B cell (primary cell): ENCODE results near the gene ATP6V0A1.

ENCODE experiments used
- EZH2 ChIP-seq: IDR thresholded peaks from 2 replicates; pipeline ENCODE4 v1.6.1; 2012; ENCODE audit warnings: borderline replicate concordance, low read depth, mild to moderate bottlenecking, moderate library complexity, low read length; ENCODE audit not compliant: insufficient read depth, poor library complexity, severe bottlenecking
- TF ChIP-seq, protein P1 (sequence below): fragments of 200-600 bp; IDR thresholded peaks from one replicate; pipeline ENCODE4 v1.8.0; 2022; ENCODE audit warnings: antibody characterized with exemption, mild to moderate bottlenecking

DNA sequence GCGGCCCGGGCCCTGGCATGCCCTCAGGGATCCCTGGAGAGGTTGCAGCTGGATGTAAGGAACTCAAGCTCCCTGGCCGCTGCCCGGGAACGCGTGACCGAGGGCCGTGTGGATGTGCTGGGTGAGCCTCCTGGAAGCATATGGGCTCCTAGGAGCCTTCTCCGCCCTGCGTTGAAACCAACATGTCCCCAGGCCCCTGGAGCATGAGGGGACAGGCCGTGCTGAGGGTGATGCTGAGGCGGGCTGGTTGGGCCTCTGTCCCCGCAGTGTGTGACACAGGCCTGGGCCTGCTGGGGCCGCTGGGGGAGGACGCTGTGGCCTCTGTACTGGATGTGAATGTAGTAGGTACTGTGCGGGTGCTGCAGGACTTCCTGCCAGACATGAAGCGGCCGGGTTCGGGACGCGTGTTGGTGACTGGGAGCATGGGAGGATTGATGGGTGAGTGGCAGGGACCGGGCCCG lies 88.4 kb downstream of the ATP6V0A1 start:
- TF ChIP-seq, protein P1, sequence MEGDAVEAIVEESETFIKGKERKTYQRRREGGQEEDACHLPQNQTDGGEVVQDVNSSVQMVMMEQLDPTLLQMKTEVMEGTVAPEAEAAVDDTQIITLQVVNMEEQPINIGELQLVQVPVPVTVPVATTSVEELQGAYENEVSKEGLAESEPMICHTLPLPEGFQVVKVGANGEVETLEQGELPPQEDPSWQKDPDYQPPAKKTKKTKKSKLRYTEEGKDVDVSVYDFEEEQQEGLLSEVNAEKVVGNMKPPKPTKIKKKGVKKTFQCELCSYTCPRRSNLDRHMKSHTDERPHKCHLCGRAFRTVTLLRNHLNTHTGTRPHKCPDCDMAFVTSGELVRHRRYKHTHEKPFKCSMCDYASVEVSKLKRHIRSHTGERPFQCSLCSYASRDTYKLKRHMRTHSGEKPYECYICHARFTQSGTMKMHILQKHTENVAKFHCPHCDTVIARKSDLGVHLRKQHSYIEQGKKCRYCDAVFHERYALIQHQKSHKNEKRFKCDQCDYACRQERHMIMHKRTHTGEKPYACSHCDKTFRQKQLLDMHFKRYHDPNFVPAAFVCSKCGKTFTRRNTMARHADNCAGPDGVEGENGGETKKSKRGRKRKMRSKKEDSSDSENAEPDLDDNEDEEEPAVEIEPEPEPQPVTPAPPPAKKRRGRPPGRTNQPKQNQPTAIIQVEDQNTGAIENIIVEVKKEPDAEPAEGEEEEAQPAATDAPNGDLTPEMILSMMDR, result no peak
- TF ChIP-seq EZH2, result no peak
